HG02852 (cell line): Measurements from ENCODE around the gene ADAMTSL1.

Experiments used
- ATAC-seq: cut with Tn5 transposase; IDR thresholded peaks from one replicate; pipeline ENCODE4 v1.9.1; 2021; ENCODE audit warnings: mild to moderate bottlenecking, moderate library complexity; ENCODE audit not compliant: unreplicated experiment

ADAMTSL1 gene

DNA sequence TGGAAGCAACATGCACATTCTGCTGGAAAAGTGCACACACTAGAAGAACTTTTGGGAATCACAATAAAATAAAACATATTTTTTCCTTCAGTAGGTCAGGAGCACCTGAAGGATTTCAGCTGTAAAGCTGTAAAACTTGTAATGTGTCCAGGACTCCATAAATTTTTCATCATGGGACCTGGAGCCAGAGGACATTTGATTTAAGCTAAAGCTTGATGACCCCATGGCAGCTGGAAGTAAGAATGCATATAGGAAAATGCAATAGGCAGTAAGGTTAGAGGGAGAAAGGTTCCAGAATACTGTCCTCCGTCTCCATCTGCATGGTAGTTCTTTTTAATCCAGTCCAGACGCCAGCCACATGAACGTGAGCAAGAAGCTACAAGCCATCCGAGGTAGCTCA is 166.0 kb downstream of the ADAMTSL1 start:
- no peak for ATAC-seq

DNA sequence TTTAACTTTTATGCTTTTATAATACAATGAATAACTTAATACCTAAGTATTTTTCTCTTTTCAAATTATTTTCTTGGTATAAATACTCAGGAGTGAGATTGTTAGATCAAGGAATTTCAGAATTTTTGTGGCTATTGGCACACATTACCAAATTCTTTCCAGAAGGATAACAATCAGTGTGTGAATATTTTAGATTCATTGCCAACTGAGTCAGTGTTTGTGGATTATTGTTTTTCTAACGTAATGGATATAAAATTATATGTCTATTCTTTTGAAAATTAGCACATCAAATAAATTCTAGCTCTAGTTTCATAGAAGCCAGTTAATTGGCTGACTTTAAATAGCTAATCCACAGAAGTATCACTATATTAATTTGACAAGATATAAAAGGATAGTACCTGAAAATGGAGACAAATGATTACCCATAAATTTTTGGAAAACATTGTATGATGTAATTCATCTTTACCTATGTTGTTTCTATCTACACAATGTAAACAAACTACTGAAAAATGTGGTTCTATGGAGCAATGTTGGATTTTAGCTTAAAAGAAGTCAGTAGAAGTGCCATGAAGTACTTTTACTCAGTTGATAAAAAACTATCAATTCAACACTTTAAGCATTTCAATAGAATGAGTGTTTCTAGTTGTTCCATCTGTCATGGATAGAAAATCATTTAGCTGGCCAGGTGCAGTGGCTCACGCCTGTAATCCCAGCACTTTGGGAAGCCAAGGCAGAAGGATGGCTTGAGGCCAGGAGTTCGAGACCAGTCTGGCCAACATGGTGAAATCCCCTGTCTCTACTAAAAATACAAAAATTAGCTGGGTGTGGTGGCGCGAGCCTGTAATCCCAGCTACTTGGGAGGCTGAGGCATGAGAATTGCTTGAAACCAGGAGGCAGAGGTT is 185.1 kb downstream of the ADAMTSL1 start:
- ATAC-seq = no peak

DNA sequence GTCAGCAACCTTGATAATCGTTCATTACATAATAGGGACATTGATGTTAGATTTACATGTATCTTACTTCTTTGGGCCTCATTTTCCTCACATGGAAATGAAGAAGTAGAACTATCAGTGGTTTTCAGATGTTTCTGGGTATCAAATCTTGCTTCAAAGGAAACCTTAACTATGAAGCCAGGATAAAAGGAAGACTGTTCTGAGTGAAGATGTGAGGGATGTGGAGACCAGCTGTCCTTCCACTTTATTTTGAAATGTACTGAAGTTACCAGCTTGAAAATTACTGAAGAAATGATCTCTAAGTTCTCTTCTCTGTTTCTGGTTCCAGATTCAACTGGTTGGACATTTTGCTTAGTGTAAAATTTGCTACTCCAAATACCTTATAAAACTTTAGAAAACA is 186.0 kb downstream of the ADAMTSL1 start:
- ATAC-seq = no peak

DNA sequence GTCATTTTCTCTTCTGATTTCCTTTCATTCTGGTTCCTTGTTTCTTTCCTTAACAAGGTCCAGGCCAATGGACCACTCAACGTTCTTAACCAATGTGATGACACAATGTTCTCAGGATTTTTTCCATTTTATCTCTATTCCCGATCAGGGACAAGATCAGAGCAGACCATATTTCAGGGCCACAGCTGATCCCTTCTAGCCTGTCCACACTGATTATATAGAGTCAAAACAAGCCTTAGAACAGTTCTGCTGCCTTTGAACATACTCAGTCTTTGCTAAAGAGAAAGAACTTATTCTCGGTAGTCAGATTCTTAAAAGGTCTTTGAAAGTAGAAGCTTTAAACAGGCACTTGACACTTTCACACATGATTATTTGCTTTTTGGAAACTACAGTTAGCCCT is 188.4 kb downstream of the ADAMTSL1 start:
- ATAC-seq = no peak

DNA sequence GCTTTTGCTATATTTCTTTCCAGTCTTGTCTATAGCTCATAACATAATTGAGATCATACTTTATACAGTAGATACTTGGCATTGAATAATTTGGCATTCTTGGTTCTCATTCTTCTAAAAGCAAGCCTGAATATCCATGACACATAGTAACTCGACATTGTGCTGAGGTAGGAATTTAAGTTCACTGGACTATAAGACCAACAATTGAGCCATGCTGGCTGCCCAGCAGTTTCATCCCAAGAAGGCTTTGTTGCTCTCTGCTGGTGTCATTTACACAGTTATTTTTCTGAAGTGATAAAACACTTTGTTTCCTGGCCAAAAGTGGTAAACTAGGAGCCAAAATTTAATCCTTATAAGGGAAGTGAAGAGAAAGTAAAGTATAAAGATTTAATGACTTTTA is 192.0 kb downstream of the ADAMTSL1 start:
- ATAC-seq = no peak

DNA sequence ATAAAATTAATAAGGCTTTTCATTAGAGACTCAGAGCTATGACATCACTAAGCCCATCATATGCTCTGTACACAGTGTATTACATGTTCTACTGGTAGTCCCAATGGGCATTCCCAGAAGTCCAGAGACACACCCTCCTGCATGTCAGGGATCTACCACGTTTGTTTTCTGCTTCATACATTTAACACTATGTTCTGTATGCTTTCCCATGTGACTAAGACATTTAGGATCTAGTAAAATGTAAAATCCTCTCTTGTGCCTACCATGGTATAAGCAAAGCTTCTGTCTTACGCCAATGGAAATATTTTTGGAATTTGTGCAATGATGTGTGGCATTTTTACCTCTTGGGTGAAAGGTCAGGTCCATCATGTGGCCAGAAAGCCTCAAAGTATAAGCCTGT is 192.4 kb downstream of the ADAMTSL1 start:
- ATAC-seq = no peak

DNA sequence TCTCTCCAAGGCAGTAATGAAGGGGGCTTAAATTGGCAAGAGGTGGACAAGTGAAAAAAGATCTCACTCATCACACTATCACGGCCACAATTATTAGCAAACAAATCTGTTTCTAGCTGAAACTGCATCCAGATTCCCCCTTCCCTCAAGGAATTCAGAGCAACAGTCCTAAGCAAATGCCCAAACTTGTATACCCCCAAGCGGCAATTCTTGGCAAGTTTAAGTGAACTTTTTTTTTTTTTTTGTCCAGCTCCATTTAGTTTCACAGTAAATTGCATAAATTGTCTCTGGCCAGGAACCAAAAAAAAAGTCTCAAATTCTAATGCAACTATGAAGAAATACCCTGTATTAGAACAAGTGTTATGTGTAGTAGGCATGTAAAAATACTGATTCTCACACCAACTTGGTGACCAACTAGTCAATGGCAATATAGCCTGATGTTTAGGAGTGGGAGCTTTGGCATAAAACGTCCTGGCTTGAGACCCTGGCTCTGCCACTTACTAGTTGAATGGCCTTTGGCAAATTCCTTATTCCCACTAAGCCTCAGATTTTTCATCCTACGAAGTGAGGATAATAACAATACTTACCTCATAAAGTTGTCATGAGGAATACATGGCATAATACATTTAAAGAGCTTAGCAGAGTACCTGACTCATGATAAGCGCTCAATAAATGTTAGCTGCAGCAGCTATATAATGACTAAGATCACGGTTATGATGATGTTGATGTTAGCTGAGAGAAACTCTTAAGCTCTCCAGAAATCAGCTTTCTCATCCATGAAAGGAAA is 193.2 kb downstream of the ADAMTSL1 start:
- ATAC-seq = no peak

DNA sequence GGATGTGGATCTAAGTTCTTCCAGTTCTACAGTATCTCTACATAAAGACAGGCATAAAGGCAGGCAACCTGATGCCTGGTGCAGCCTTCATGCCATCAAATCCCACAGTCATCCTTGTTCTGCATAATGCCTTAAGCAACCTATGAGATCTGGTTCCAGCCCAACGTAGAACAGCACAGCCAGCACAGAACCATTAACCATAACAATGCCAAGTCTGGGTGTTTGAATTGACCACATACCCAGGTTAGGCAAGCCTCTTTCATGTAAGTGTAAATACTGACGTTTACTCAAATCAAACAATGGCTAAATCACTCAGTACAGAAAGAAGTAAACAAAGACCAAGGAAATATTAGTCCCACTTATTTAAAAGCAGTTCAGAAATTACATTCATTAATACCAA is 195.0 kb downstream of the ADAMTSL1 start:
- ATAC-seq = no peak

DNA sequence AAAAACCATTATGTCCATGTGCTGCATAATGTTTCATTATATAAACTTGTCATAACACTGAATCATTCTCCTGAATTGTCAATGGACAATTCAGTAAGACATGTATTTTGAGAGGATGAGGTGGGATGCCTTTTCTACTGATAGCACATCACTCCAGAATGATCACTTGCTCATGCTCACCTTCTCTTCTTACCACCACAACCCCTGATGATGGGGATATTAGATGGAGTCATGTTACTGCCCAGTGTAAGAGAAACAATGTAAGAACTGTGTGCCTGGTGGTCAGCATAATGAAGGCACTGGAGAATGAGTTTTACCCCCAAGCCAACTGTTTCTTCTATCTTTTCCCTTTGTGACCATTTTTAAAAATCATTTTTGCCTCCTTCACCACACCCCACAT is 198.8 kb downstream of the ADAMTSL1 start:
- ATAC-seq = no peak

DNA sequence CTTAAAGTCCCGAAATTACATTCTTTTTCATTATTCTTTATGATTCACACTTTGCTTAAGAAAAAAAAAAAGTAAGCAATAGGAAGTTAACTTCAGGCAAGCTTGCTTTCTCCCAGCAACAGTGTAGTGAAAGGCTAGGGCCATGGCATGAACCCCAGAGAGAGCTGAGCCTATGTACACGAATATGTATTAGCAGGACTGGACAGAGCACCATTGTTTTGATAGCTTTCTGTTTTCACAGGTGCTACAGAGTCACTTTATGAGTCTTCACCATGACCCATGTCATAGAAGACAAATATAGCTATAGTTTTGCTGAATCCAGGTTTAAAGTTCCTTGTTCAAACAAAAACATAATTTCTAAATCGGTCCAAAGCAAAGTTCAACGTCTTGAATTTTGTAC is 199.2 kb downstream of the ADAMTSL1 start:
- no peak for ATAC-seq

DNA sequence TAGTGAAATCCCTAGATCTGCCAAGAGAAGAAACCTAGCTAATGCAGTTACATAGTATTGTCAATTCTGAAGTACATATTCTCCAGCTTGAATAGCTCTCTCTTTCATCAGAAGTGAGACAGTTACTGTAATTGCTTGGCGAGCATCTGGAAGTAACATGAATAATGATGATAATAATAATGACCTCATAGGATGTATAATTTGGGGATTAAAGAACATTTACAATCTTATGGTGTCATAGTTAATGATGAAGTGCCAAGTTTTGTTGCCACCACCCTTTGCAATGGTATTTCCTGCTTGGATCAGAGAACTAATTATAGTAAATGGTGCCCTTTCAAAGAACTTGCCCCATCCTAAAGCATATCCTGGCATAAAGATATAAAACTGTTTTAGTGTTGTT is 201.4 kb downstream of the ADAMTSL1 start:
- ATAC-seq = no peak

DNA sequence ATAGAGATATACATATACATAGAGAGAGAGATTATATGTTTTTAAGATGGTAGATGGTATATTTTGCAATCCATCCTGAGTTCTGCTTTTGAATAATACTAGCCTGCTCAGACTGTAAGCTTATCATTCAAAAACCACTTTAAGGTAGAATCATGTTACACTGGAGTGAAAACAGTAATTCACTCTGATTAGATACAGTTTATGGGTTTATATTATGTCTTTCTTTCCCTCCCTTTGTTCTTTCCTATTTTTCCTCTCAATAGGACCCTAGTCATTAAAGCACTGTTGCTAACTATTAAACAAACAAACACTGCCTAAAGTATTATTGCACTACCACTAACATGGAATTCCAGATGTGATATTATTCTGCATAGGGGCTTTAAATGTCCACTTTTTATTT is 202.0 kb downstream of the ADAMTSL1 start:
- ATAC-seq = no peak

DNA sequence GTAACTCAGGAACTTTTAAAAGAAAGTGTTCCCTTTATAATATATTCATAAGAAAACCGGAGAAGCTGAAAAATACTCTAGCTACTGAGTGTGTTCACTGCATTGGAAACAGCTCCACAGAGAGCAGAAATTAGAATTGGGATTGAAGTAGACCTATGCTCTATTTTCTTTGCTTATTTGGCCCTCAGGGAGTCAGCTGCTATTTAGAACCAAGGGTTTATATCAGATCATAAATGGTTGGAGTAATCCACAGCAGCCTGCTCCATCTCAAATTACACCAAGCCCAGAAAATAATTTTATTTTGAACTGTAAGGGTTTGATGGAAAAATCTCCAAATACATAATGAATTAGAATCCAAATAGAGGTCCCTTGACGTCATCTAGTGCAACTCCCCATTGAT is 202.6 kb downstream of the ADAMTSL1 start:
- ATAC-seq = no peak

DNA sequence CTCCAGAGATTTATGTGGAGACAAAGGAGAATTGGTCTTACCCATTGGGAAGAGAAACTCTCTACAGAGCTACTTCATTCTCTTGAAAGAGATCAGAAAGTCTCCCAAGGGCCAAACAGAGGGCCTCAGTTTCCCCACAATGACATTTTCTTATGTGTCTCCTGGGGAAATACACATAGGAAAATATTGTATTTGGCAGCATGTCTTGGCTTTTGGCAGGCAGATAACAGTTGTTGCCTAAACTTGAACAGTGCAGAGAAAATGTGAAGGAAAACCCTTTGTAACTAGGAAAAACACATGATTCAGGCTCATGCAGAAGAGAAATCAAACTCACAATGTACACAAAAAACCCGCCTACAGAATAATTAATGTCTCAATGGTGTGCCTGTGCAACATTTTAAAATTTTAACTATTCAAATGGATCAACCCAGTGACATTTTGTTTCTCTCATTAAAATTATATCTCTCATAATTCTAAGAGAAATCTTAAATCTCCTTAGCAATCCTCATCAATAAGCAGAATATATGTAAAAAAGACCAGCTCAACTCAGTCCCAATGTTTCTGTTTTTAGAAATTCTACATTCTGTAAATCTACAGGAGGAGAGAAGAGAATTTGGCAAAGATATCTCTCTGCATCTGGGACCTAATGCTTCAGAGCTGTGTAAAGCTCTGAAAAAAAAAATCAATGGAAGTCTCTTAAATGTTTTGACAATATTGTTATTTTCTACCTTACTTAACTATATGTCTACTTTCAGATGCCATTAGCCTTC is 205.1 kb downstream of the ADAMTSL1 start:
- no peak for ATAC-seq

DNA sequence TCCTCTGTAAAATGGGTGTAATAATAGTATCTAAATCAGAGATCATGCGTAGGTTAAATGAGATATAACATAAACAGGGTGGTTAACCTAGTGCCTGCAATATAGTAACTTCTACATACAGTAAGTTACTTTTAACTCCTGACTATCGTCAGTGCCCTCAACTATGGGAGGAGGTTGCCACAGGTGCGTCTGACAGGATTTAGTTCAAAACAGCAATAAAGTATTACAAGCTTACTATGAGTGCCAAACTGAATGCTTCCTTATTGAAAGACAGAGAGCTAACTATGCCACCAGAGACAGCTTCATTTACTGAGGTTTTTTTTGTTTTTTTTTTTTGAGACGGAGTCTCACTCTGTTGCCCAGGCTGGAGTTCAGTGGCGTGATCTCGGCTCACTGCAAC is 209.0 kb downstream of the ADAMTSL1 start:
- no peak for ATAC-seq

DNA sequence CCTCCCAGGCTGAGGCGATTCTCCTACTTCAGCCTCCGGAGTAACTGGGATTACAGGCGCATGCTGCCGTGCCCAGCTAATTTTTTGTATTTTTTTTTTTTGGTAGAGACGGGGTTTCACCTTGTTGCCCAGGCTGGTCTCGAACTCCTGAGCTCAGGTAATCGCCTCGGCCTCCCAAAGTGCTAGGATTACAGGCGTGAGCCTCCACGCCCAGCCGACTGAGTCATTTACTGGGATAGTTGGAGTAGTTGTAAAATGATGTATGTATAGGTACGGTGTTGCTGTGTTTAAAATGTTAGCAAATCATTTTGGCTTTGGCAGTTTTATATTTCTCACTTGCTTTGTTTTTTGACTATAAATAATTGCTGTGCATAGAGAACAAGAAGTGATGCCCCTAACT is 209.4 kb downstream of the ADAMTSL1 start:
- ATAC-seq = no peak

DNA sequence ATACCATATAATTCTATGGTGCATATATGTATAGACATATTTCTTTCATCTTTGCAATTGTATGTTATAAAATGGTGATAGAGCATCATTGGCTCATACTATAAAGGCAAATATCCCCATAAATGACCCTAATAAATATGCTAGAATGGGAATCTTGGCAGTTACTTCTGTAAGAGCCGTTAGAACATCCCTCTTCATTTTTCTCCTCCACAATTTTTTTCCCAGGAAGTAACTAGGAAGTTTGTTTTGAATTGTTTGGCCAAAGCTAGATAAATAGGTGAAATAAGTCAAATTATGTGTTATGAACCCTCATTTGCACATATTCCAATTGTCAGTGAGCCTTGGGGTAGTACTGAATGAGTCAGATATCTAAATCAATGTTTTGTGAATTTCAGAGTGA is 209.9 kb downstream of the ADAMTSL1 start:
- no peak for ATAC-seq

DNA sequence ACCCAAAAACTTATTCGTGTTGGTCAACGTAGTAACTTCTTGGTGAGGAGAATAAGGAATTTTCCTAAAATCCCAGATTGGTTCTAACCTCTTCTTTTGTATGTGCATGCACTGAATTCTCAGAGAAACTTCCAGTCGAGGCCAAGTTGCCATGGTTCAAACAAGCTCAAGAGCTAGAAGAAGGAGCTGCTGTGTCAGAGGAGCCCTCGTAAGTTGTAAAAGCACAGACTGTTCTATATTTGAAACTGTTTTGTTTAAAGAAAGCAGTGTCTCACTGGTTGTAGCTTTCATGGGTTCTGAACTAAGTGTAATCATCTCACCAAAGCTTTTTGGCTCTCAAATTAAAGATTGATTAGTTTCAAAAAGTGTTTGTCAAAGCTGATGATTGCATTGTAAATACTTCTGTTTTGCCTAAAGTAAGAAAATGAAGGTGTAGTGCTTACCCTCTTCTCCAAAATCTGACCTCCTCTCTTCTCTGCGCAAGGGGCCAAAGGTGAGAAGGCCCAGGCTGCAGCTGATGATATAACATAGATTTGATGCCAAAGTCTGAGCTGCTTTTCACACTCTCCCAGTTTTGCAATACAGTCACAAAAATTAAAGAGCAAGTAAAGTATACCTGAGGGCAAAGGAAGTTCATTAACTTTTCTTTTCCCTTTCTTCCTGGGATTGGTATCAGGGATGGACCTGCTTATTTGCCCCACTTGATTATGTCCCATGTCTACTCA is 210.8 kb downstream of the ADAMTSL1 start:
- no peak for ATAC-seq

DNA sequence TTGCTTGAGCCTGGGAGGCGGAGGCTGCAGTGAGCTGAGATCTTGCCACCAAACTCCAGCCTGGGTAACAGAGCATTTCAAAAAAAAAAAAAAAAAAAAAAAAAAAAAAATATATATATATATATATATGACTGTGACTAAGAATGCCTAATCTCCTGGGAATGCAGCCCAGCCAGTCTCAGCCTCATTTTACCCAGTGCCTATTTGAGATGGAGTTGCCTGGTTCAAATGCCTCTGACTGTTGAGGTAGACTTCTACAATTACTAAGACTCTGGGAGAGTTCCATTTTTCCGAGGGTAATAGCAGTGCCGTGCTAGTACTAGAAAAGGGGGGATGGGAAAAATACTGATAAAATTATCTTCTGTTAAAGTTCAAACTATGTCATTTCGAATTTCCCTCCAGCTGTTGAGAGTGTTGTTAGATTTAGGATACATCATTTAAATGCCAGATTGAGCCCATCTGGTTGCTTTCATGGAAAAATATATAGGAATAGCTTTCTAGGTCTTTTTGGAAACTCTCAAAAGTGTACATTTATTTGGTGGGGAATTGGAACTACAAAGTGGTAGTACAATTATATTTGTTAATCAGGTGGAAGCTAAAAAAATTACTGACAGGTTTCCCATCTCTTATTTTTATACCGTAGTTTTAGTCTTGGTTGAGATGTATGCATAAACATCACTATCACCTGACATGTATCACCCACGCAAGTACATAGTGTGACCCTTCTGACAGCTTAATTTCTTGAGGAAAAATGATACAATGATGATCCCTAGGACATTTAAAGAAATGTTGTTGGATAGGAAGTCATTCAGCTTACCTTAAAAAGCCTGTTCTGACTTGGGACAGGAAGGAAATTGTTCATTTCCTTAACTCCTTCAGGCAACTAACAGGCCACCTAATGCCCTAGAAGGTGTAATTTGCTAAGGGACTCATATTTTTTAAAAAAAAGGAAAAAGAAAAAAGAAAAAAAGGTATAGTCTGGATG is 214.9 kb downstream of the ADAMTSL1 start:
- ATAC-seq = no peak

DNA sequence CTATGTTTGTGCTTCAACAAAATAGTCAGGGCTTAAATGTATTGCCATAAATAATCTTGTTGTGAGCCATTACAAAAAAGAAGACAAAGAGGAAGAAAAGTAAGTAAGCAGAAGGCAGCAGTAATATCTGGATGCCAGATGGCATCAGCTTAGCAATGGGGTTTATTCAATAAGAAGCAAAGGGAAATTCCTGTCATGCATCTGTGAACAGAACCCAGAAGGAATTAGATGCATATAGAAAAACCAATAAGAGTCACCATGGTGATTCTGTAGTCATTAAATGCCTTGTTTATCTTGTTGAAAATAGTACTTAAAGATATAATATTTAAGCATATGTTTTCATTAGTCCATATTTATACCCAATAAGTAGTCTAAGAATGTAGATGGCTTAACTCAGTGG is 216.0 kb downstream of the ADAMTSL1 start:
- ATAC-seq = no peak
